Natural killer cell treated with Interleukin-12 subunit alpha and Interleukin-12 subunit beta and Interleukin-15 and Interleukin-18, amount 100 ng/mL, for 72 hours (primary cell): ENCODE measurements around the gene TSPEAR. TPM values are rescaled to one million over a fixed set of nuclear protein-coding genes. Genes with fewer than 3 reads are reported as not detected.
A peak's percentile ranks its signal among the peaks of the same experiment; 100 is the strongest.

Experiments
- ATAC-seq, 2 donors: fragments of 150-1000 bp; cut with Tn5 transposase in 1 of 2; sonication (Bioruptor Pico), chemical (Tn5 transposase) in 1 of 2; 2 replicates each; pipeline ENCODE4 v1.10.0; 2021
- DNase-seq: peaks from one replicate; pipeline ENCODE4 v3.0.0; 2022; ENCODE audit warnings: low spot score
- H3K27ac Mint-ChIP-seq, 2 donors: 1 replicate in 1 of 2; 2 replicates in 1 of 2; pipeline ENCODE4 v1.8.0; 2022; ENCODE audit warnings: mixed read lengths in 2 of 2, mild to moderate bottlenecking in 1 of 2, moderate library complexity in 1 of 2
- H3K27me3 Mint-ChIP-seq, 2 donors: 1 replicate in 1 of 2; 2 replicates in 1 of 2; pipeline ENCODE4 v1.8.0; 2022; ENCODE audit warnings: mixed read lengths in 2 of 2
- H3K36me3 Mint-ChIP-seq: one replicate; pipeline ENCODE4 v1.8.0; 2022; ENCODE audit warnings: mixed read lengths
- H3K4me1 Mint-ChIP-seq, 2 donors: 1 replicate in 1 of 2; 2 replicates in 1 of 2; pipeline ENCODE4 v1.8.0; 2022; ENCODE audit warnings: low read depth in 2 of 2, mixed read lengths in 2 of 2, mild to moderate bottlenecking in 1 of 2
- H3K4me3 Mint-ChIP-seq: one replicate; pipeline ENCODE4 v1.8.0; 2022; ENCODE audit warnings: mixed read lengths
- H3K9me3 Mint-ChIP-seq: 2 replicates; pipeline ENCODE4 v1.8.0; 2022; ENCODE audit warnings: mixed read lengths
- total RNA-seq, 2 donors: library from RNA; stranded (reverse); gene quantifications; one replicate each; pipeline ENCODE4 v1.2.3, GENCODE V29; 2022

The TSPEAR gene
- total RNA-seq, 2 donors from 2014 or later, result not detected

DNA sequence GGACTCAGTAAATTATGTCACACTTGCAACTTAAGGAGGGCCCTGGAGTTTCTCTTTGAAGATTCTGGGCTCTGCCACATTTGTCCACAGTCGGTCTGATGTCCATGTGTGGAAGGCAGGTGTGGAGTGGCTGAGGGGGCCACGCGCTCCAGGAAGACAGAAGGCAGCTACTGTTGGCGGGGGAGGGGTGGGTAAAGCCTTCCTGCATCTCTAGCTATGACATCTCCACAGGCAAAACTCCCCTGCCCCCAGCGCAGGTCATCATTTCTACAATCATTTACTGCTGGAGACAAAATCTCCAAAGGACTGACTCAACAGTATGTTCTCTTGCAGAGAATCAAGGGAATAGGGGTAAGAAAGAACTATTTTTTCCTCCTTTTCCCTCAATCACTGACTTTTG is 11.4 kb upstream of the TSPEAR start:
- Mint-ChIP-seq H3K36me3 (no peaks in the 10 kb centered on the region), H3K27ac (no peak overlapping the region), H3K4me1 (peaks cover 7 to 9% of the 10 kb centered on the region in 2 donors), H3K9me3 (no peaks in the 10 kb centered on the region), H3K27me3 (peaks cover 42 to 52% of the 10 kb centered on the region in 2 donors), H3K4me3 (no peak overlapping the region)
- DNase-seq (peak; percentile 25), ATAC-seq (no peak)

- Mint-ChIP-seq H3K4me3 (no peak overlapping the region), H3K27ac (no peak overlapping the region), H3K36me3 (no peaks in the 10 kb centered on the region), H3K9me3 (no peaks in the 10 kb centered on the region), H3K27me3 (peaks cover 38 to 64% of the 10 kb centered on the region in 2 donors), H3K4me1 (peaks cover 7 to 9% of the 10 kb centered on the region in 2 donors)
- peak; percentile 10 for DNase-seq
- no peak for ATAC-seq
Observed at GRCh38 chr21:44720170-44720569, 8.8 kb upstream of the TSPEAR start.

DNA sequence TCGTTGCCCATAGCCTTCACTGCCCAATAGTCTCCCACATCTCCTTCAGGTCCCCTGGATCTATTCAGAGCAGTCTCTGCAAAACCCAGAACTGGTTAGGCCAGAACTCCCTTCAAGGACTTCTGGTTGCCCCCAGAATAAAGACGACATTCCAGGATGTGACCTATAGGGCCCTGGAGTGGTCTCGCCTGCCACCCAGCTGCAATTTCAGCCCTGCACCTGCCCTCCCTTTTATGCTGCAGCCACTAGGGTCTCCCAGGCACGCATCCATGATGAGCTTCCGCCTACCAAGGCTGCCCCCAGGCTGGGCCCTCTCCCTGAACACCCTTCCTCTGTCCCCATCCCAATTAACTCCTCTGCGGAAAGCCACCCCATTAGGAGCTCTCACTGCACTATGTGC is 7.2 kb upstream of the TSPEAR start:
- peaks cover 7 to 12% of the 10 kb centered on the region in 2 donors for H3K4me1 Mint-ChIP-seq
- DNase-seq, result peak; percentile 32
- H3K36me3 Mint-ChIP-seq, result no peaks in the 10 kb centered on the region
- ATAC-seq, result no peak
- H3K27ac Mint-ChIP-seq, result no peak overlapping the region
- H3K27me3 Mint-ChIP-seq, result peaks cover 44 to 80% of the 10 kb centered on the region in 2 donors
- no peaks in the 10 kb centered on the region for H3K9me3 Mint-ChIP-seq
- no peak overlapping the region for H3K4me3 Mint-ChIP-seq

- Mint-ChIP-seq H3K4me3 (no peak overlapping the region), H3K4me1 (peaks cover 5 to 9% of the 10 kb centered on the region in 2 donors), H3K27me3 (peaks cover 46 to 82% of the 10 kb centered on the region in 2 donors), H3K27ac (no peak overlapping the region), H3K9me3 (no peaks in the 10 kb centered on the region), H3K36me3 (no peaks in the 10 kb centered on the region)
- ATAC-seq (no peak), DNase-seq (no peak)
Observed at GRCh38 chr21:44718093-44718492, 6.7 kb upstream of the TSPEAR start.

- peaks cover 0 to 4% of the 10 kb centered on the region in 2 donors for H3K4me1 Mint-ChIP-seq
- ATAC-seq (no peak), DNase-seq (no peak)
- no peak overlapping the region for H3K27ac Mint-ChIP-seq
- no peaks in the 10 kb centered on the region for H3K9me3 Mint-ChIP-seq
- no peaks in the 10 kb centered on the region for H3K36me3 Mint-ChIP-seq
- peaks cover 44 to 75% of the 10 kb centered on the region in 2 donors for H3K27me3 Mint-ChIP-seq
- H3K4me3 Mint-ChIP-seq, result no peak overlapping the region
Observed at GRCh38 chr21:44716984-44717383, 5.6 kb upstream of the TSPEAR start.

DNA sequence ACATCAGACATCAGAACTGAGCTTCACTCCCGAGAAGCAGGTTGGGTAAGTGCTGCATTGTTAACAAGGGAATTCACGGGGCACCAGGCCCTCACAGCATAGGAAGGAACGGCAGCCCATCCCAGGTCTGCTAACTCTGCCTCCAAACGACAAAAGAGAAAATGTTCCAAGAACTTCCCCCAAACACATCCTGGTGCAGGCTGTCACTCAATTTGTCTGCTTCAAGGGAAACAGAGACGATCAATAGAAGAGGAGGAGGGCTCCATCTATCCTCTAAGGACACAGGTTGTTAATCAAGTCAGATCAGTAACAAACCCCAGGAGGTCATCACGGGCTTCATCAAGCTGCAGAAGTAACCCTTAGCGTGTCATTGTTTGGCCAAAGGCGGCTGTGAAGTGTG is 3.5 kb upstream of the TSPEAR start:
- H3K27me3 Mint-ChIP-seq, result peaks cover 51 to 61% of the 10 kb centered on the region in 2 donors
- no peaks in the 10 kb centered on the region for H3K36me3 Mint-ChIP-seq
- no peak for ATAC-seq
- DNase-seq, result peak; percentile 13
- H3K4me1 Mint-ChIP-seq, result peaks cover 0 to 4% of the 10 kb centered on the region in 2 donors
- no peak overlapping the region for H3K27ac Mint-ChIP-seq
- no peak overlapping the region for H3K4me3 Mint-ChIP-seq
- H3K9me3 Mint-ChIP-seq, result no peaks in the 10 kb centered on the region

GRCh38 chr21:44713846-44714245 is 2.5 kb upstream of the TSPEAR start:
- DNase-seq, result no peak

DNA sequence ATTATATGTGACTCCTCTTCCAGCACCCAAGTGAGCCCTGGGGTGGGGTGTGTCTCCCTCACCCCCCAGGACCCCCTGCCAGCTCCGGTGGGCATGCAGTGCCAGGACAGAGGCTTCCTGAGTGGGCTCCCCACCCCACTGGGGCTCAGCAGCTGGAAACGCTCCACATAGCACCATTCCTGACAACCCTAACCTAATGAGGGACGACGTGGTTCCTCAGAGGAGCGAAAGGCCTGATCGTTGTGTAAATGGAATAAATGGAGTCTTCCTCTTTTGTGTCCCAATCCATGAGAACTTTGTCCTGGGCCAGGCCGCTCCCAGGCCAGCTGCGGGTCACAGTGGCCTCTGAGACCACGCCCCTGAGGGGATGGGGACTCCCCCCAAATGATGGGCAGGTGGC is 1.8 kb upstream of the TSPEAR start:
- H3K4me3 Mint-ChIP-seq, result no peak overlapping the region
- peaks cover 3 to 4% of the 10 kb centered on the region in 2 donors for H3K4me1 Mint-ChIP-seq
- H3K27me3 Mint-ChIP-seq, result peaks cover 48 to 50% of the 10 kb centered on the region in 2 donors
- H3K27ac Mint-ChIP-seq, result no peak overlapping the region
- H3K36me3 Mint-ChIP-seq, result no peaks in the 10 kb centered on the region
- no peaks in the 10 kb centered on the region for H3K9me3 Mint-ChIP-seq
- peak; percentile 47 for DNase-seq
- ATAC-seq, result no peak

More at GRCh38 chr21:44713846-44714245, 2.5 kb upstream of the TSPEAR start:
- no peaks in the 10 kb centered on the region for H3K36me3 Mint-ChIP-seq
- H3K4me3 Mint-ChIP-seq, result no peak overlapping the region
- no peak for ATAC-seq
- no peak overlapping the region for H3K27ac Mint-ChIP-seq
- H3K27me3 Mint-ChIP-seq, result peaks cover 51 to 57% of the 10 kb centered on the region in 2 donors
- no peaks in the 10 kb centered on the region for H3K9me3 Mint-ChIP-seq
- peaks cover 3 to 4% of the 10 kb centered on the region in 2 donors for H3K4me1 Mint-ChIP-seq

DNA sequence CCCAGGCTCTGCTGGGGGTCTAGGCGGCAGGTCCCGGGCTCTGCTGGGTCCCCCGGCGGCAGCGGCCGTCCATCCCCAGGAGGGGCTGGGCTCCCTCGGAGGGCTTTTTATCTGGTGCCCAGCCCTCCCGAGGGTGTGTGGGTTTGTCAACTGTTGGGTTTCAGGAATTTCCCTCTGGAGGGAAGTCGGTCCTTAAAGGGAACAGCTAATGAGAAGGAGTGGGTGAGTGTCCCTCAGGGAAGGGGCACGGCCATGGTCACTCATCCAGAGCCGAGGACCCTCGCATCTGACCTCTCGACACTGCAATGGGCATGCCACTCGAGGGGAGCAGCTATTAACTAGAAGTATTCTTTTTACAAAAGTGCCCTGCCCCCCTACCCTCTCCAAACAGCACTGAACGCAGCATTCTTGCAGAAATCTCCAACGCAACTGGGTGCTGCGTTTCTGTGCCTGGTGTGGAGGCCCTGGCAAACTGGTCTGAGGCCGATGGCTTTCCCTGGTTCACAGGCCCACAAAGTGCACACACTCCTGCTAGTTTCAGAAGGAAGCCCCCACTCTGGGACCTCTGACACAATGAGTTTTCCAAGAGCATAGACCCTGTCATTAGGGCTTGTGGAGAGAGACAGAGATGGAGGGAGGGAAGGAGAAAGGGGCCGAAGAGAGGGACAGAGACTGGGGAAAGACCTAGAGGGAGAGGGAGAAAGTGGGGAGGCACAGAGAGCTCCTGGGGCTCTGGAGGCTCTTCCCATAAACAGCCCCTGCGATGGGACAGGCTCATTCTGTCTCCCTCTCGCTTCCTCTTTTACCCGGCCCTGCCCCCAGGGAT is 1.0 kb upstream of the TSPEAR start:
- no peaks in the 10 kb centered on the region for H3K9me3 Mint-ChIP-seq
- no peak for ATAC-seq
- H3K27me3 Mint-ChIP-seq, result peaks cover 48 to 52% of the 10 kb centered on the region in 2 donors
- no peak overlapping the region for H3K4me3 Mint-ChIP-seq
- H3K4me1 Mint-ChIP-seq, result peaks cover 3 to 4% of the 10 kb centered on the region in 2 donors
- DNase-seq, result peak; percentile 44
- H3K27ac Mint-ChIP-seq, result no peak overlapping the region
- H3K36me3 Mint-ChIP-seq, result no peaks in the 10 kb centered on the region

- ATAC-seq (no peak), DNase-seq (peak; percentile 18)
- H3K4me3 Mint-ChIP-seq, result no peak overlapping the region
- peaks cover 44 to 53% of the 10 kb centered on the region in 2 donors for H3K27me3 Mint-ChIP-seq
- H3K27ac Mint-ChIP-seq, result no peak overlapping the region
- H3K9me3 Mint-ChIP-seq, result no peaks in the 10 kb centered on the region
- peaks cover 1% of the 10 kb centered on the region for H3K36me3 Mint-ChIP-seq
- peaks cover 6 to 8% of the 10 kb centered on the region in 2 donors for H3K4me1 Mint-ChIP-seq
Observed at GRCh38 chr21:44710756-44711326, 531 bp downstream of the TSPEAR start.

DNA sequence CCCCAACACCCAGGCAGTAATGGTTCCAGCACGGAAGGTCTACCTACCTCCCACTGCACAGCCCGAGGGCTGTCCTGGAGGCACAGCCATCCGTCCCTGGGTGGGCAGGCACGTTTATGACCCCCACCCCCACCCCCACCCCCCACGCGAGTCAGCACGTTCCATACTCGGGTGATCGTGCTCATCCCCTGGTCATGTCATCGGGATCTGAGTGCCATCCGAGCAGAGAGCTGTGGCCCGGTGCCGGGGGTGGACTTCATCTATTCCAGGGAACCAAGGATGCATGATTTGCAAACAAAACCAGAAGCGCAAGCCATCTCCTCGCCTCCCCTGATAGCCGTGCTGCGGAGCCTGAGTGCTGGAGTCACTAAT is 1.1 kb downstream of the TSPEAR start:
- no peak for ATAC-seq

GRCh38 chr21:44709426-44710293 is 1.7 kb downstream of the TSPEAR start:
- DNase-seq (peak; percentile 56), ATAC-seq (no peak)
- peaks cover 5 to 11% of the 10 kb centered on the region in 2 donors for H3K4me1 Mint-ChIP-seq
- H3K4me3 Mint-ChIP-seq, result no peak overlapping the region
- no peak overlapping the region for H3K27ac Mint-ChIP-seq
- H3K36me3 Mint-ChIP-seq, result peaks cover 9% of the 10 kb centered on the region
- no peaks in the 10 kb centered on the region for H3K9me3 Mint-ChIP-seq
- peaks cover 44 to 51% of the 10 kb centered on the region in 2 donors for H3K27me3 Mint-ChIP-seq

More for the DNA sequence above, 1.1 kb downstream of the TSPEAR start:
- peaks cover 9 to 11% of the 10 kb centered on the region in 2 donors for H3K4me1 Mint-ChIP-seq
- peaks cover 5% of the 10 kb centered on the region for H3K36me3 Mint-ChIP-seq
- peak; percentile 15 for DNase-seq
- no peak overlapping the region for H3K4me3 Mint-ChIP-seq
- H3K27me3 Mint-ChIP-seq, result peaks cover 44 to 54% of the 10 kb centered on the region in 2 donors
- no peaks in the 10 kb centered on the region for H3K9me3 Mint-ChIP-seq
- H3K27ac Mint-ChIP-seq, result no peak overlapping the region

- Mint-ChIP-seq H3K4me3 (no peak overlapping the region), H3K27me3 (peaks cover 39 to 51% of the 10 kb centered on the region in 2 donors), H3K27ac (no peak overlapping the region), H3K4me1 (peaks cover 5 to 11% of the 10 kb centered on the region in 2 donors), H3K36me3 (peaks cover 9% of the 10 kb centered on the region), H3K9me3 (no peaks in the 10 kb centered on the region)
- no peak for ATAC-seq
- no peak for DNase-seq
Observed at GRCh38 chr21:44708866-44709425, 2.4 kb downstream of the TSPEAR start.
